ENCODE measurements around the gene ZNF219. TPM values are rescaled to one million over a fixed set of nuclear protein-coding genes. Genes with fewer than 3 reads are reported as not detected.

Gene ZNF219
- total RNA-seq, 1 experiment from 2014 or later = 84.5 TPM

DNA sequence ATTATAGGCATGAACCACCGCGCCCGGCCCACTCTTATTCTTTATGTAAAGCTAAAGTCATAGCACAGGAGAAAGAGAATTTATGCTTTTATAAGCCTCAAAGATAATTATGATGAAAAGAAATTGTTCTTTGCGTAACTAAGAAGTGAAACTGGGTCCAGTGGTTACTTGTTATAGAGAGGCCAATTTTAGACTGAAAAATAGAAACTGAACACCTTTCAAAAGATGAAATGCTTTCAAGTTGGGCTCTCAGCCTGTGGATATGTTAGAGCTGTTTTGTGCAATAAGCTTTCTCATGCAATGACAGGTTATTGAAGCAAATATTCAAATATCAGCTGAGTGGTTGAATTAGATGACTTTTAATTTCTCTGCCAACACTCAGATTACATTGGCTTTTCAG lies 10.3 kb upstream of the ZNF219 start:
- Histone ChIP-seq H2BK15ac (ENCODE audit: low read depth, low read length) (no peak overlapping the region), H3K79me2 (ENCODE audit: insufficient read depth, low read length) (no peaks in the 10 kb centered on the region), H3K18ac (ENCODE audit: insufficient read length, low read depth, low read length) (no peak overlapping the region), H4K5ac (ENCODE audit: insufficient read length, low read depth, low read length) (no peak overlapping the region), H2BK12ac (ENCODE audit: insufficient read length, low read depth, low read length) (no peak overlapping the region), H4K20me1 (ENCODE audit: control insufficient read depth, insufficient read depth, insufficient read length) (no peaks in the 10 kb centered on the region), H4K8ac (replicated peaks; ENCODE audit: insufficient read length, low read depth, low read length) (no peak overlapping the region), H3K27me3 (ENCODE audit: insufficient read depth, low read length) (no peaks in the 10 kb centered on the region), H3T11ph (ENCODE audit: low read length) (no peak overlapping the region), H3K23me2 (ENCODE audit: insufficient read length, low read depth, low read length, poor library complexity, severe bottlenecking) (peaks cover 6% of the 10 kb centered on the region), H2AFZ (ENCODE audit: low read length) (no peak overlapping the region), H2BK5ac (ENCODE audit: insufficient read length, low read length) (no peak overlapping the region), H3K4me1 (ENCODE audit: insufficient read depth, low read length) (peaks cover 4% of the 10 kb centered on the region; the same call in 1 of the 2 replicates), H3K14ac (ENCODE audit: insufficient read depth, low read length) (no peak overlapping the region), H3K27ac (ENCODE audit: insufficient read length, low read depth, low read length) (no peak overlapping the region), H3K23ac (ENCODE audit: insufficient read length, low read depth, low read length) (no peak overlapping the region), H3K4me2 (ENCODE audit: insufficient read depth, insufficient read length, low read length) (no peak overlapping the region), H2BK20ac (ENCODE audit: low read depth, low read length, poor library complexity, severe bottlenecking) (no peak overlapping the region), H3K79me1 (ENCODE audit: insufficient read depth, low read depth, low read length, poor library complexity, severe bottlenecking) (no peaks in the 10 kb centered on the region), H2AK5ac (ENCODE audit: insufficient read length, low read length) (no peak overlapping the region), H3K56ac (ENCODE audit: insufficient read length, low read depth, low read length) (no peak overlapping the region), H4K91ac (ENCODE audit: insufficient read length, low read depth, low read length) (no peak overlapping the region), H3K4ac (ENCODE audit: low read depth, low read length) (no peak overlapping the region), H3K9ac (ENCODE audit: extremely low read depth, insufficient read length, low read length) (no peak overlapping the region), H3K9me3 (ENCODE audit: control insufficient read depth, low read depth, low read length) (no peaks in the 10 kb centered on the region), H2BK120ac (ENCODE audit: low read depth, low read length, poor library complexity, severe bottlenecking) (peak overlapping the region; percentile 73)
- DNase-seq = no peak
- no peaks in the 10 kb centered on the region for H3K36me3 Mint-ChIP-seq (ENCODE audit: insufficient read depth in 1 of 3, low read depth in 3 of 3)
- H3K27me3 Mint-ChIP-seq (ENCODE audit: low read depth) = no peaks in the 10 kb centered on the region; the same call in 1 of the 2 replicates
- TF ChIP-seq, protein P1, sequence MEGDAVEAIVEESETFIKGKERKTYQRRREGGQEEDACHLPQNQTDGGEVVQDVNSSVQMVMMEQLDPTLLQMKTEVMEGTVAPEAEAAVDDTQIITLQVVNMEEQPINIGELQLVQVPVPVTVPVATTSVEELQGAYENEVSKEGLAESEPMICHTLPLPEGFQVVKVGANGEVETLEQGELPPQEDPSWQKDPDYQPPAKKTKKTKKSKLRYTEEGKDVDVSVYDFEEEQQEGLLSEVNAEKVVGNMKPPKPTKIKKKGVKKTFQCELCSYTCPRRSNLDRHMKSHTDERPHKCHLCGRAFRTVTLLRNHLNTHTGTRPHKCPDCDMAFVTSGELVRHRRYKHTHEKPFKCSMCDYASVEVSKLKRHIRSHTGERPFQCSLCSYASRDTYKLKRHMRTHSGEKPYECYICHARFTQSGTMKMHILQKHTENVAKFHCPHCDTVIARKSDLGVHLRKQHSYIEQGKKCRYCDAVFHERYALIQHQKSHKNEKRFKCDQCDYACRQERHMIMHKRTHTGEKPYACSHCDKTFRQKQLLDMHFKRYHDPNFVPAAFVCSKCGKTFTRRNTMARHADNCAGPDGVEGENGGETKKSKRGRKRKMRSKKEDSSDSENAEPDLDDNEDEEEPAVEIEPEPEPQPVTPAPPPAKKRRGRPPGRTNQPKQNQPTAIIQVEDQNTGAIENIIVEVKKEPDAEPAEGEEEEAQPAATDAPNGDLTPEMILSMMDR (conservative IDR thresholded peaks at IDR 0.05) = no peak
- H3K4me1 Mint-ChIP-seq = peaks cover 33 to 46% of the 10 kb centered on the region in 2 experiments
- WGBS (ENCODE audit: extremely low coverage, insufficient read length, low lambda C conversion rate) = no CpG with 5 or more reads among the region's 4 CpGs
- no peak overlapping the region for H3K4me3 Mint-ChIP-seq
- peak overlapping the region in 1 of 3 experiments; percentile 67; a peak in 1 of 7 replicates for H3K27ac Mint-ChIP-seq
- H3K9me3 Mint-ChIP-seq = no peaks in the 10 kb centered on the region

Measured in H9 (cell line).